Caki2 (cell line): ENCODE results near the gene SPINK7. TPM values are rescaled to one million over a fixed set of nuclear protein-coding genes. Genes with fewer than 3 reads are reported as not detected.
"Not testable (repeated sequence)": the region's sequence is repeated elsewhere in the genome, so short reads cannot be mapped to it uniquely, and the experiment has no call there.

ENCODE experiments used
- DNase-seq: peaks from one replicate; pipeline ENCODE4 v3.0.0-alpha.2; 2015; ENCODE audit warnings: low read depth
- in situ Hi-C: cut with HindIII; loops from 2 replicates; pipeline ENCODE4 v1.10.0; 2016; ENCODE audit warnings: low sequenced_read_pairs, low pct_unique_long_range_greater_than_20kb, mixed read lengths
- total RNA-seq: library from RNA; depleted of rRNA; stranded (reverse); fragments of >200 nt; shearing (Covaris generic); gene quantifications from 2 replicates; pipeline ENCODE4 v1.2.3, GENCODE V29; 2014; ENCODE audit warnings: low replicate concordance; rRNA removed

The SPINK7 gene
- not detected in 2 replicates for total RNA-seq

GRCh38 chr5:148312153-148312552 is at the start of gene SPINK7:
Gene SPINK7, plus strand, starts transcription at chr5:148312423. Its CDS starts 61 bp downstream, at chr5:148312484.
- in situ Hi-C loops: no loop called here

GRCh38 chr5:148267962-148268361 is 44.3 kb upstream of the SPINK7 start:
- in situ Hi-C loops: no loop called here
- peak; percentile 46 for DNase-seq

More at GRCh38 chr5:148312153-148312552, at the start of gene SPINK7:
- DNase-seq: no peak

GRCh38 chr5:148268566-148268965 is 43.7 kb upstream of the SPINK7 start, which contains the start of gene SPINK13:
Gene SPINK13, plus strand, starts transcription at chr5:148268794. Its CDS starts 1,279 bp downstream, at chr5:148270073.
- DNase-seq: peak; percentile 63
- in situ Hi-C loops: no loop called here

GRCh38 chr5:148275129-148275528 is 37.1 kb upstream of the SPINK7 start:
- in situ Hi-C loops, DNase-seq: not testable (repeated sequence)

GRCh38 chr5:148280893-148281292 is 31.3 kb upstream of the SPINK7 start:
- DNase-seq, in situ Hi-C loops: not testable (repeated sequence)

DNA sequence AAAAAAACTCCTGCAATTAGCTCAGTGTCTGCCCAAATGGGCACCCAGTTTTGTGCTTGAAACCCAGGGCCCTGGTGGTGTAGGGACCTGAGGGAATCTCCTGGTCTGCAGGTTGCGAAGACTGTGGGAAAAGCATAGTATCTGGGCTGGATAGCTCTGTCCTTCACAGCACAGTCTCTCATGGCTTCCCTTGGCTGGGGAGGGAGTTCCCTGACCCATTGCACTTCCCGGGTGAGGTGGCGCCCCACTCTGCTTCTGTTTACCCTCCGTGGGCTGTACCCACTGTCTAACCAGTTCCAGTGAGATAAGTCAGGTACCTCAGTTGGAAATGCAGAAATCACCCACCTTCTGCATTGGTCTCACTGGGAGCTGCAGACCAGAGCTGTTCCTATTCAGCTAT is 30.9 kb upstream of the SPINK7 start:
- DNase-seq, in situ Hi-C loops: not testable (repeated sequence)

DNA sequence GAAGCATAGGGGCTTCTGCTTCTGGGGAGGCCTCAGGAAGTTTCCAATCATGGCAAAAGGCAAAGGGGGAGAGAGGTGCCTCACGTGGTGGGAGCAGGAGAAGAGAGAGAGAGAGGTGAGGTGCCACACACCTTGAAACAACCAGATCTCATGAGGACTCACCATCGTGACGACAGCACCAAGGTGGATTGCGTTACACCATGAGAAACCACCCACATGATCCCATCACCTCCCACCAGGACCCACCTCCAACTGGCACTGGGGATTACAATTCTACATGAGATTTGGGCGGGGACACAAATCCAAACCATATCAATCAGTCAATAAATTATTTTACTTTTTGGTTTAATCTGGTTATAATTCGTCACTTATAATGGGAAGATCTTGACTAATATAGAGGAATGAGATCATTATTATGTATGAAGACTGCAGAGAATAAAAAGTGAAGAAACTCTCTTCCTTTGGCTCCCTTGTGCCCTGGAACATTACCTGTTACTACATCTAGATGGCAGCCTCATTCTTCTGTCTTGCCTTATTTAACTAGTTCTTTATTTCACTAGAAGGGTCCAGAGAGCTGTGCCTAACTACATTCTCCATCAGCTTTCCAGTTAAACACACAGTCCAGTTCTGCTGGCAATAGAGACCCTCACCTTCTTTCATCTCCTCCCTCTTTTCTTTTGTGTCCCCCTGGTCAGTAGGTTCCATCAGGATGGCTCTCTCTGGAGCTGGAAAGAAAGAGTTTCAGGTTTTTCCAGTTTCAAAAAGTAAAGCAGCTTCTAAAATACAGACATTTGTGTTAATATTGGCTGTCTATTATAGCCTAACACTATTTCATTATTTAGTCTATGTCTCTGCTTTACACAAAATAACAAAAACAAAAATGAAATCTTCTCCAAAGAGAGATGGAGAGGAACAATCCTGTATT is 21.7 kb upstream of the SPINK7 start:
- in situ Hi-C loops: no loop called here
- no peak for DNase-seq

DNA sequence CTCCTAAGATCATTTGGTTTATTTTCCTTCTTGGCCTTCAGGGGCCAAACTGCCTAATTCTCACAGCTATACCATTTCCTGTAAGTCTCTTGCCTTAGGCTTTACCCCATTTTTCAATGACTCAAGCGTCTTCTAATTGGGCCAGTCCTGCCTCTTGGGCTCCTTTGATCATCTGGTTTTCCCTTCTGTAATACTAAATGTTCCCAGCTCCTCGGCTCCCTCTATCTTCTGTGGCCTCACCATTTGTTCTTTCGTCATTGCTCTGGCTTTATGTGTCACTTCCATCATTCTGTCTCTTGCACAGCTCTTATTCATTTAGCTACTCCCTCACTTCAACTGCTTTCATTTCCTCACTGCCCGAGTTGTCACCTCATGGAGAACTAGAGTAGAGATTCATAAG is 14.5 kb upstream of the SPINK7 start:
- in situ Hi-C loops: no loop called here
- no peak for DNase-seq

DNA sequence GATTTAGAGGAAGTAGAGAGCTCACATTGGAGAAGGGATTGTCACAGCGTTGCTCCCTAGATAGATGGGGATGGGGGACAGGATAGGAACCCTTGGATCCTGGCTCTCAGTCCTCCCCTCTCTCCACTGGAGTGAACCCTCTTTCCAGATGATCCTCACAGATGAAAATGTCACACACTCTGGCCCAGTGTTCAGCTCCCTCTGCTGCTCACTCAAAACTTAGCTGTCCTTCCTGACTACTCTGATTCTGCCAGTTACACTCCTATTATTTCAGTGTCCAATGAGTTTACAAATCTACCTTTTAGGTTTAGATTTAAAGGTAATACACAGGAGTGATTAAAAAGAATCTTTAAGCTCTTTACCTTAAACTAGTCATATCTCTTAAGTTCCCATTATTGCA is 5.8 kb upstream of the SPINK7 start:
- DNase-seq: no peak
- in situ Hi-C loops: no loop called here

DNA sequence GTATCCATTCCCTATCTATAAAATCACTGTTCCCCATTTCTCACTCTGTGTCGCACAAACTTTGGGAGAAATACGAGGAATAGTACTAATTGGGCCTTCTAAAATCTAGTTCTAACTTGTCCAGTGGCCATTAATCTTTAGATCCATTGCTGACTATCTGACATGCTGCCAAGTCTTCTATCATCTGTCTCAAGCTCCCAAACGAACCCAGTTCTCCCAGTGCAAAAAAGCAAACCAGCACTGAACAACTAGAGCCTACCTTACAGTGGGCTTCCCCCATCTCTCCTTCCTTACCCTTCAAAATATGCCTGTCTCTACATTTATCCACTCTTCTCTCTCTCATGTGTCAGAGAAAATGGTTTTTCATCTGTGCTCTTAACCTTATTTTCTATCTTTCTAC is 3.2 kb upstream of the SPINK7 start:
- in situ Hi-C loops: no loop called here
- DNase-seq: no peak

DNA sequence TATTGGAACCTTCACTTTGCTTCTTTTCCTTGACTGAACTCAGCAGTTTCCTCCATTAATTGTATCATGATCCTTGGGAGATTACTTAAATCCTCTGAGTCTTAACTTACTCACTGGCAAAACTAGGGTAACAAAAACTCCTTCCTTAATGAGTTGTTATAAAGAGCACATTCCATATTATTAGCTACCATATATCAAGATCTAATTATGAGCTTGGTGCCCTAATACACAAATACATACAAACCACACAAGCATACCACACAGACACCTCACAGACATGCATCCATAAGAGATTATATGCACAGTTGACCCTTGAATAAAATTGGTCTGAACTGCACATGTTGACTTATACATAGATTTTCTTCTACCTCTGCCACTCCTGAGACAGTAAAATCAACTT is 2.5 kb upstream of the SPINK7 start:
- in situ Hi-C loops: no loop called here
- no peak for DNase-seq

- DNase-seq: no peak
Measured at GRCh38 chr5:148311484-148311883, 739 bp upstream of the SPINK7 start.

GRCh38 chr5:148314187-148314586 is 2.0 kb downstream of the SPINK7 start:
- no peak for DNase-seq
- in situ Hi-C loops: no loop called here

More at GRCh38 chr5:148311484-148311883, 739 bp upstream of the SPINK7 start:
- in situ Hi-C loops: no loop called here

DNA sequence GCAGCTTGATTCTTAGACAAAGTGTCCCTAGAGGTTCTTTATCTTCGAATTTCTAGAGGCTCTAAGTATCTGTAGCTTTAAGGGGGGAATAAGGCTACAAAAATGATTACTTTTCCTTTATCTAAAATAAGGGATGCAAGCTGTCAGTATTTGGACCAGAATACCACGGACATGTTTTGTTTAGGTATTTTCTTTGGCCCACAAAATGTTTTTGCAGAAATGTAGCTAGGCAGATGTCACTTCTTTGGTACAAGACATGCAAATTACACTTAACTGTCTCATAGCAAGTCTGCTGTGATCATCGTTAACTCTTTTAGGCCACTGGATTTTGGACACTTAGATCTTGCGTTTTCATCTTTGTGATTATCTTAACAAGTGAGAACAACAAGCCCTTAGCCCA is 2.5 kb downstream of the SPINK7 start:
- no peak for DNase-seq
- in situ Hi-C loops: no loop called here

DNA sequence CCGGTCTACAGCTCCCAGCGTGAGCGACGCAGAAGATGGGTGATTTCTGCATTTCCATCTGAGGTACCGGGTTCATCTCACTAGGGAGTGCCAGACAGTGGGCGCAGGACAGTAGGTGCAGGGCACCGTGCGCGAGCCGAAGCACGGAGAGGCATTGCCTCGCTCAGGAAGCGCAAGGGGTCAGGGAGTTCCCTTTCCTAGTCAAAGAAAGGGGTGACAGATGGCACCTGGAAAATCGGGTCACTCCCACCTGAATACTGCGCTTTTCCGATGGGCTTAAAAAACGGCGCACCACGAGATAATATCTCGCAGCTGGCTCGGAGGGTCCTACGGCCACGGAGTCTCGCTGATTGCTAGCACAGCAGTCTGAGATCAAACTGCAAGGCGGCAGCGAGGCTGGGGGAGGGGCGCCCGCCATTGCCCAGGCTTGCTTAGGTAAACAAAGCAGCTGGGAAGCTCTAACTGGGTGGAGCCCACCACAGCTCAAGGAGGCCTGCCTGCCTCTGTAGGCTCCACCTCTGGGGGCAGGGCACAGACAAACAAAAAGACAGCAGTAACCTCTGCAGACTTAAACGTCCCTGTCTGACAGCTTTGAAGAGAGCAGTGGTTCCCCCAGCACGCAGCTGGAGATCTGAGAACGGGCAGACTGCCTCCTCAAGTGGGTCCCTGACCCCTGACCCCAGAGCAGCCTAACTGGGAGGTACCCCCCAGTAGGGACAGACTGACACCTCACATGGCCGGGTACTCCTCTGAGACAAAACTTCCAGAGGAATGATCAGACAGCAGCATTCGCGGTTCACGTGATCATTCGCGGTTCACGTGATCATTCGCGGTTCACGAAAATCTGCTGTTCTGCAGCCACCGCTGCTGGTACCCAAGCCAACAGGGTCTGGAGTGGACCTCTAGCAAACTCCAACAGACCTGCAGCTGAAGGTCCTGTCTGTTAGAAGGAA is 8.1 kb downstream of the SPINK7 start:
- DNase-seq: peak; percentile 12
- in situ Hi-C loops: not testable (repeated sequence)

GRCh38 chr5:148333262-148333849 is 21.1 kb downstream of the SPINK7 start:
- DNase-seq: no peak
- in situ Hi-C loops: no loop called here

DNA sequence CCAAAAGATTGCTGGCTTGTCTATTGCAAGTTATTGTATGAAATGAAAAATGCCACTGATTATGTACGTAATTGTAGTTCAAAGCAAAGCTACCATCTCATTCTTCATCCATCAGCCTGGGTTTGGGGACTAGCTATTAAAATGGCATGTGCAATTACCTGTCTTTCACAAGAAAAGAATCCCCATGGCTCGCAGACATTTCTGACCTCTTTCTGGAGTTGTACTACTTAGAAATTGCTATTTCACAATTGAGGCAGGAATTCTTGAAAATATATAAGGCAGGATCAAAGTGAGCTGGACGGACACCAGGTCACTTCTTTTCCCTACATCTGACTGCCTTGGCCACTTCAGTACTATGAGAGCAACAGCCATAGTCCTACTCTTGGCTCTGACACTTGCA is 23.0 kb downstream of the SPINK7 start, which contains the start of gene SPINK9:
Gene SPINK9 (plus strand): TSS at position 301 of the 400 bp plus-strand sequence. CDS start 55 bp downstream, at position 356.
- in situ Hi-C loops: no loop called here
- DNase-seq: no peak
